H9 (cell line): Measurements from ENCODE around the gene SAXO1. TPM values are rescaled to one million over a fixed set of nuclear protein-coding genes. Genes with fewer than 3 reads are reported as not detected.

ENCODE experiments used
- DNase-seq: peaks from one replicate; pipeline ENCODE4 v3.0.0-alpha.2; 2017
- H2AFZ ChIP-seq: one replicate; pipeline ENCODE4 v1.6.1; 2013; ENCODE audit warnings: mild to moderate bottlenecking, low read length, control low read depth, moderate library complexity
- H2AK5ac ChIP-seq: 2 replicates; pipeline ENCODE4 v1.6.1; 2013; ENCODE audit warnings: low read length, control low read depth, mixed read lengths; ENCODE audit not compliant: insufficient read length
- H2BK120ac ChIP-seq: one replicate; pipeline ENCODE4 v1.6.1; 2013; ENCODE audit warnings: low read depth, mild to moderate bottlenecking, low read length, control low read depth, inconsistent platforms; ENCODE audit not compliant: poor library complexity, severe bottlenecking
- H2BK12ac ChIP-seq: 2 replicates; pipeline ENCODE4 v1.6.1; 2013; ENCODE audit warnings: low read length, control low read depth, mixed read lengths, low read depth; ENCODE audit not compliant: insufficient read length
- H2BK15ac ChIP-seq: 2 replicates; pipeline ENCODE4 v1.6.1; 2013; ENCODE audit warnings: low read depth, low read length, control low read depth
- H2BK20ac ChIP-seq: one replicate; pipeline ENCODE4 v1.6.1; 2013; ENCODE audit warnings: low read depth, mild to moderate bottlenecking, low read length, control low read depth, inconsistent platforms; ENCODE audit not compliant: poor library complexity, severe bottlenecking
- H2BK5ac ChIP-seq: 2 replicates; pipeline ENCODE4 v1.6.1; 2013; ENCODE audit warnings: low read length, control low read depth, mixed read lengths; ENCODE audit not compliant: insufficient read length
- H3K14ac ChIP-seq: 2 replicates; pipeline ENCODE4 v1.6.1; 2013; ENCODE audit warnings: low read length, control low read depth; ENCODE audit not compliant: insufficient read depth
- H3K18ac ChIP-seq: 2 replicates; pipeline ENCODE4 v1.6.1; 2013; ENCODE audit warnings: low read depth, mild to moderate bottlenecking, mixed read lengths, low read length, control low read depth; ENCODE audit not compliant: insufficient read length
- H3K23ac ChIP-seq: 2 replicates; pipeline ENCODE4 v1.6.1; 2013; ENCODE audit warnings: low read length, control low read depth, mixed read lengths, low read depth; ENCODE audit not compliant: insufficient read length
- H3K23me2 ChIP-seq: 2 replicates; pipeline ENCODE4 v1.6.1; 2013; ENCODE audit warnings: low read depth, mild to moderate bottlenecking, mixed read lengths, low read length, control low read depth; ENCODE audit not compliant: insufficient read length, poor library complexity, severe bottlenecking
- H3K27ac ChIP-seq: 2 replicates; pipeline ENCODE4 v1.5.1; 2013; ENCODE audit warnings: low read length, control low read depth, mixed read lengths, low read depth; ENCODE audit not compliant: insufficient read length
- H3K27me3 ChIP-seq: 2 replicates; pipeline ENCODE4 v1.6.1; 2013; ENCODE audit warnings: low read length, control low read depth, inconsistent platforms; ENCODE audit not compliant: insufficient read depth
- H3K4ac ChIP-seq: 2 replicates; pipeline ENCODE4 v1.6.1; 2013; ENCODE audit warnings: low read depth, mild to moderate bottlenecking, control low read depth, inconsistent platforms, low read length, moderate library complexity
- H3K4me1 ChIP-seq: 2 replicates; pipeline ENCODE4 v1.6.1; 2013; ENCODE audit warnings: low read length, control low read depth, inconsistent platforms; ENCODE audit not compliant: insufficient read depth
- H3K4me2 ChIP-seq: 2 replicates; pipeline ENCODE4 v1.6.1; 2013; ENCODE audit warnings: low read length, control low read depth, mixed read lengths; ENCODE audit not compliant: insufficient read length, insufficient read depth
- H3K56ac ChIP-seq: 2 replicates; pipeline ENCODE4 v1.6.1; 2013; ENCODE audit warnings: low read depth, mild to moderate bottlenecking, mixed read lengths, low read length, control low read depth; ENCODE audit not compliant: insufficient read length
- H3K79me1 ChIP-seq: 2 replicates; pipeline ENCODE4 v1.6.1; 2013; ENCODE audit warnings: low read depth, mild to moderate bottlenecking, moderate library complexity, low read length, control low read depth, inconsistent platforms; ENCODE audit not compliant: insufficient read depth, poor library complexity, severe bottlenecking
- H3K79me2 ChIP-seq: 2 replicates; pipeline ENCODE4 v1.6.1; 2013; ENCODE audit warnings: low read length, control low read depth, inconsistent platforms; ENCODE audit not compliant: insufficient read depth
- H3K9ac ChIP-seq: 2 replicates; pipeline ENCODE4 v1.6.1; 2013; ENCODE audit warnings: low read length, control low read depth, mixed read lengths; ENCODE audit not compliant: insufficient read length; ENCODE audit errors: extremely low read depth
- H3K9me3 ChIP-seq: one replicate; pipeline ENCODE4 v1.6.1; 2013; ENCODE audit warnings: low read depth, low read length, inconsistent platforms; ENCODE audit not compliant: control insufficient read depth
- H3T11ph ChIP-seq: one replicate; pipeline ENCODE4 v1.6.1; 2013; ENCODE audit warnings: mild to moderate bottlenecking, low read length, control low read depth, inconsistent platforms
- H4K20me1 ChIP-seq: one replicate; pipeline ENCODE4 v1.6.1; 2013; ENCODE audit not compliant: control insufficient read depth, insufficient read length, insufficient read depth
- H4K5ac ChIP-seq: 2 replicates; pipeline ENCODE4 v1.6.1; 2013; ENCODE audit warnings: low read depth, mild to moderate bottlenecking, mixed read lengths, low read length, control low read depth; ENCODE audit not compliant: insufficient read length
- H4K8ac ChIP-seq: replicated peaks from 2 replicates; pipeline ENCODE4 v1.6.1; 2013; ENCODE audit warnings: low read length, control low read depth, mixed read lengths, low read depth; ENCODE audit not compliant: insufficient read length
- H4K91ac ChIP-seq: 2 replicates; pipeline ENCODE4 v1.6.1; 2013; ENCODE audit warnings: low read depth, mild to moderate bottlenecking, moderate library complexity, mixed read lengths, low read length, control low read depth; ENCODE audit not compliant: insufficient read length
- H3K27ac Mint-ChIP-seq, 3 experiments: 2 replicates in 2 of 3; 3 replicates in 1 of 3; pipeline ENCODE4 v1.8.0; 2020 to 2021; ENCODE audit warnings: mixed read lengths in 3 of 3, mild to moderate bottlenecking in 1 of 3, moderate library complexity in 1 of 3
- H3K27me3 Mint-ChIP-seq: 2 replicates; pipeline ENCODE4 v1.8.0; 2021; ENCODE audit warnings: low read depth, mild to moderate bottlenecking, moderate library complexity, mixed read lengths
- H3K36me3 Mint-ChIP-seq, 3 experiments: 2 replicates in 2 of 3; 3 replicates in 1 of 3; pipeline ENCODE4 v1.8.0; 2020 to 2021; ENCODE audit warnings: low read depth in 3 of 3, mixed read lengths in 3 of 3; ENCODE audit not compliant: insufficient read depth in 1 of 3
- H3K4me1 Mint-ChIP-seq, 2 experiments: 2 replicates each; pipeline ENCODE4 v1.8.0; 2020; ENCODE audit warnings: mixed read lengths in 2 of 2
- H3K4me3 Mint-ChIP-seq, 2 experiments: 2 replicates in 1 of 2; 3 replicates in 1 of 2; pipeline ENCODE4 v1.8.0; 2020 to 2021; ENCODE audit warnings: mild to moderate bottlenecking in 2 of 2, mixed read lengths in 2 of 2, moderate library complexity in 1 of 2
- H3K9me3 Mint-ChIP-seq, 2 experiments: 2 replicates in 1 of 2; 3 replicates in 1 of 2; pipeline ENCODE4 v1.8.0; 2020; ENCODE audit warnings: mild to moderate bottlenecking in 2 of 2, mixed read lengths in 2 of 2, moderate library complexity in 1 of 2
- WGBS: extraction: QIAGEN DNeasy Blood & Tissue Kit; methylation state at CpG from one replicate; pipeline ENCODE4 v1.1.7; 2013; ENCODE audit warnings: missing lambda C conversion rate, low lambda C conversion rate, mixed read lengths; ENCODE audit not compliant: insufficient read length; ENCODE audit errors: extremely low coverage; 5-methylcytosine and 5-hydroxymethylcytosine counted together
- total RNA-seq: library from RNA; stranded (reverse); gene quantifications from 2 replicates; pipeline ENCODE4 v1.2.1, GENCODE V29; 2021
- TF ChIP-seq, protein P1 (sequence below): fragments of 200-600 bp; sonication (generic); conservative IDR thresholded peaks from 3 replicates; pipeline ENCODE4 v1.8.0; 2021; ENCODE audit warnings: antibody characterized with exemption, mild to moderate bottlenecking

Gene SAXO1
- total RNA-seq, 1 experiment from 2014 or later = 0.09 TPM

DNA sequence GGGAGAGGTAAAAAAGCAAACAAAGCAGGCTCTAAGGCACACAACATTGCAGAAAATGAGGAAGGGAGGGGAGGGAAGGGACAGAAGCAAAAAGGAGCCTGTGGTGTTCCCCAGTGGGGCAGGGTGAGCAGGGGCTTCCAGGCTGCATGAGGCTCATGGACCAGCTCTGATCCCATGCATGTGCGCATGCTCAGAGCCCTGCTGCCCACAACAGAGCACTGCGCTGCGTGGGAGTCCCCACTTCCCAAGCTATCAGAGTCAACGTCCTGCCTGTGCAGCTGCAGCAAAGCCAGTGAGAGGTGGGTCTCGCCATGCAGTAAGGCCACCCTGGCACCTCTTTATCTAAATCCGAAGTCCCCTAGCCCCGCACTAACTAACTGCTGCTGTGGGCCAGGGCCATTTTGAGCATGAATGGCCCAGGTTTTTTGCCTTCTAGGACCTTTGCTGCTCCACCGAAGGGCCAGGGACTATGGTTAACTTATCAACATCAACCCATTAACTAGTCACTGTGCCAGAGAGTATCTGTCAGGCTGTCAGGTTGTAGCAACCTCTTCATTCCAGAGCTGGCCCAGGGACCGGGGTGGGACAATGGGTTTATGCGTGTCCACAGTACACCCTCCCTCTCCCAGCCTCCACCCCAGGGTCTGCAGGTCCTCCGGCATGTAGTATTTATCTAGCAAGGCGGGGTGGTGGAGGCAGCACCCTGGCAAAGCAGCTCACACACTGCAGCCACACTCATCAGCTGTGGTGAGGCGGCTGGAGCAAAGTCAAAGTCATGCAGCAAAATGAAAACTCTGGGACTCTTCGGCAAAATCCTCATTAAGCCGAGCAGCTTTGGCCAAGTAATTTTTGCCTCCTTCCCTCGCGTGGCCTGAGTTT lies 123.6 kb downstream of the SAXO1 start:
- no peak overlapping the region for H3K18ac ChIP-seq
- H2BK20ac ChIP-seq = no peak overlapping the region
- no peaks in the 10 kb centered on the region; the same call in 1 of the 2 replicates for H3K4me1 ChIP-seq
- H3K23ac ChIP-seq = no peak overlapping the region
- WGBS = no CpG with 5 or more reads among the region's 17 CpGs
- no peak overlapping the region for H3K9ac ChIP-seq
- no peaks in the 10 kb centered on the region for H3K27me3 ChIP-seq
- H3K27ac ChIP-seq = no peak overlapping the region
- no peak overlapping the region for H4K91ac ChIP-seq
- no peaks in the 10 kb centered on the region for H3K79me2 ChIP-seq
- H4K5ac ChIP-seq = no peak overlapping the region
- no peak overlapping the region for H2AFZ ChIP-seq
- Mint-ChIP-seq H3K4me3 (no peak overlapping the region), H3K27ac (peak overlapping the region in 2 of 3 experiments; percentile 71 to 88; a peak in 3 of 7 replicates), H3K36me3 (no peaks in the 10 kb centered on the region), H3K4me1 (peaks cover 22 to 31% of the 10 kb centered on the region in 2 experiments), H3K9me3 (no peaks in the 10 kb centered on the region), H3K27me3 (no peaks in the 10 kb centered on the region)
- no peak overlapping the region for H3T11ph ChIP-seq
- no peaks in the 10 kb centered on the region for H3K23me2 ChIP-seq
- DNase-seq = no peak
- H2BK12ac ChIP-seq = no peak overlapping the region
- no peak overlapping the region for H3K14ac ChIP-seq
- H2BK120ac ChIP-seq = no peak overlapping the region
- H4K8ac ChIP-seq = no peak overlapping the region
- no peak overlapping the region for H2AK5ac ChIP-seq
- no peak overlapping the region for H3K4me2 ChIP-seq
- no peaks in the 10 kb centered on the region for H3K79me1 ChIP-seq
- no peak overlapping the region for H2BK5ac ChIP-seq
- no peaks in the 10 kb centered on the region for H3K9me3 ChIP-seq
- H3K4ac ChIP-seq = no peak overlapping the region
- no peak overlapping the region for H3K56ac ChIP-seq
- H2BK15ac ChIP-seq = no peak overlapping the region
- H4K20me1 ChIP-seq = no peaks in the 10 kb centered on the region
- TF ChIP-seq, protein P1, sequence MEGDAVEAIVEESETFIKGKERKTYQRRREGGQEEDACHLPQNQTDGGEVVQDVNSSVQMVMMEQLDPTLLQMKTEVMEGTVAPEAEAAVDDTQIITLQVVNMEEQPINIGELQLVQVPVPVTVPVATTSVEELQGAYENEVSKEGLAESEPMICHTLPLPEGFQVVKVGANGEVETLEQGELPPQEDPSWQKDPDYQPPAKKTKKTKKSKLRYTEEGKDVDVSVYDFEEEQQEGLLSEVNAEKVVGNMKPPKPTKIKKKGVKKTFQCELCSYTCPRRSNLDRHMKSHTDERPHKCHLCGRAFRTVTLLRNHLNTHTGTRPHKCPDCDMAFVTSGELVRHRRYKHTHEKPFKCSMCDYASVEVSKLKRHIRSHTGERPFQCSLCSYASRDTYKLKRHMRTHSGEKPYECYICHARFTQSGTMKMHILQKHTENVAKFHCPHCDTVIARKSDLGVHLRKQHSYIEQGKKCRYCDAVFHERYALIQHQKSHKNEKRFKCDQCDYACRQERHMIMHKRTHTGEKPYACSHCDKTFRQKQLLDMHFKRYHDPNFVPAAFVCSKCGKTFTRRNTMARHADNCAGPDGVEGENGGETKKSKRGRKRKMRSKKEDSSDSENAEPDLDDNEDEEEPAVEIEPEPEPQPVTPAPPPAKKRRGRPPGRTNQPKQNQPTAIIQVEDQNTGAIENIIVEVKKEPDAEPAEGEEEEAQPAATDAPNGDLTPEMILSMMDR = no peak
